Measurements from ENCODE around the gene PPRC1.

Gene PPRC1

GRCh38 chr10:102157224-102157623, 24.4 kb downstream of the PPRC1 start:
- DNase-seq (ENCODE audit: insufficient read length, low spot score), result no peak

GRCh38 chr10:102159051-102159597, 26.3 kb downstream of the PPRC1 start:
- TF ChIP-seq PAX5 (IDR thresholded peaks at IDR 0.05; ENCODE audit: insufficient read depth, low read length, severe bottlenecking), result no peak
- no peak for TF ChIP-seq POU2F2 (IDR thresholded peaks at IDR 0.05; ENCODE audit: low read depth, low read length)
- no peak for TF ChIP-seq SPI1 (IDR thresholded peaks at IDR 0.05; ENCODE audit: low read depth, low read length)
- TF ChIP-seq TAF1 (IDR thresholded peaks at IDR 0.05; ENCODE audit: low read depth, low read length), result no peak
- TF ChIP-seq POLR2AphosphoS5 (IDR thresholded peaks at IDR 0.05; ENCODE audit: low read depth, low read length), result no peak
- no peak for TF ChIP-seq POLR2A (IDR thresholded peaks at IDR 0.05; ENCODE audit: low read depth, low read length)
- FAIRE-seq (no peak), DNase-seq (ENCODE audit: insufficient read length, low spot score) (no peak)

More at GRCh38 chr10:102157224-102157623, 24.4 kb downstream of the PPRC1 start:
- TF ChIP-seq POU2F2 (IDR thresholded peaks at IDR 0.05; ENCODE audit: low read depth, low read length), result no peak
- TF ChIP-seq TAF1 (IDR thresholded peaks at IDR 0.05; ENCODE audit: low read depth, low read length), result no peak
- no peak for TF ChIP-seq SPI1 (IDR thresholded peaks at IDR 0.05; ENCODE audit: low read depth, low read length)
- no peak for TF ChIP-seq PAX5 (IDR thresholded peaks at IDR 0.05; ENCODE audit: insufficient read depth, low read length, severe bottlenecking)
- no peak for TF ChIP-seq POLR2AphosphoS5 (IDR thresholded peaks at IDR 0.05; ENCODE audit: low read depth, low read length)
- TF ChIP-seq POLR2A (IDR thresholded peaks at IDR 0.05; ENCODE audit: low read depth, low read length), result no peak
- no peak for FAIRE-seq

GRCh38 chr10:102159831-102160230, 27.0 kb downstream of the PPRC1 start:
- TF ChIP-seq POLR2AphosphoS5 (IDR thresholded peaks at IDR 0.05; ENCODE audit: low read depth, low read length) (no peak), SPI1 (IDR thresholded peaks at IDR 0.05; ENCODE audit: low read depth, low read length) (no peak), POLR2A (IDR thresholded peaks at IDR 0.05; ENCODE audit: low read depth, low read length) (no peak; the same call in none of the 2 replicates), TAF1 (IDR thresholded peaks at IDR 0.05; ENCODE audit: low read depth, low read length) (no peak), POU2F2 (IDR thresholded peaks at IDR 0.05; ENCODE audit: low read depth, low read length) (no peak), PAX5 (IDR thresholded peaks at IDR 0.05; ENCODE audit: insufficient read depth, low read length, severe bottlenecking) (no peak)
- FAIRE-seq (no peak), DNase-seq (ENCODE audit: insufficient read length, low spot score) (no peak)

- no peak for TF ChIP-seq SPI1 (IDR thresholded peaks at IDR 0.05; ENCODE audit: low read depth, low read length)
- no peak for TF ChIP-seq POLR2AphosphoS5 (IDR thresholded peaks at IDR 0.05; ENCODE audit: low read depth, low read length)
- no peak for TF ChIP-seq POU2F2 (IDR thresholded peaks at IDR 0.05; ENCODE audit: low read depth, low read length)
- no peak for TF ChIP-seq TAF1 (IDR thresholded peaks at IDR 0.05; ENCODE audit: low read depth, low read length)
- no peak for TF ChIP-seq POLR2A (IDR thresholded peaks at IDR 0.05; ENCODE audit: low read depth, low read length)
- TF ChIP-seq PAX5 (IDR thresholded peaks at IDR 0.05; ENCODE audit: insufficient read depth, low read length, severe bottlenecking), result no peak
- DNase-seq (ENCODE audit: insufficient read length, low spot score) (no peak), FAIRE-seq (no peak)
Observed at GRCh38 chr10:102163342-102163989, 30.6 kb downstream of the PPRC1 start.

GRCh38 chr10:102167861-102168260, 35.0 kb downstream of the PPRC1 start:
- no peak for FAIRE-seq
- TF ChIP-seq TAF1 (IDR thresholded peaks at IDR 0.05; ENCODE audit: low read depth, low read length), result no peak
- no peak for TF ChIP-seq PAX5 (IDR thresholded peaks at IDR 0.05; ENCODE audit: insufficient read depth, low read length, severe bottlenecking)
- no peak for TF ChIP-seq POU2F2 (IDR thresholded peaks at IDR 0.05; ENCODE audit: low read depth, low read length)
- TF ChIP-seq POLR2A (IDR thresholded peaks at IDR 0.05; ENCODE audit: low read depth, low read length), result no peak
- no peak for TF ChIP-seq POLR2AphosphoS5 (IDR thresholded peaks at IDR 0.05; ENCODE audit: low read depth, low read length)
- TF ChIP-seq SPI1 (IDR thresholded peaks at IDR 0.05; ENCODE audit: low read depth, low read length), result no peak
- no peak for DNase-seq (ENCODE audit: insufficient read length, low spot score)

- FAIRE-seq (no peak), DNase-seq (ENCODE audit: insufficient read length, low spot score) (no peak)
- TF ChIP-seq PAX5 (IDR thresholded peaks at IDR 0.05; ENCODE audit: insufficient read depth, low read length, severe bottlenecking) (no peak), POU2F2 (IDR thresholded peaks at IDR 0.05; ENCODE audit: low read depth, low read length) (no peak), TAF1 (IDR thresholded peaks at IDR 0.05; ENCODE audit: low read depth, low read length) (no peak), POLR2AphosphoS5 (IDR thresholded peaks at IDR 0.05; ENCODE audit: low read depth, low read length) (no peak), SPI1 (IDR thresholded peaks at IDR 0.05; ENCODE audit: low read depth, low read length) (no peak), POLR2A (IDR thresholded peaks at IDR 0.05; ENCODE audit: low read depth, low read length) (no peak)
Observed at GRCh38 chr10:102170602-102171001, 37.8 kb downstream of the PPRC1 start.

- TF ChIP-seq POLR2A (IDR thresholded peaks at IDR 0.05; ENCODE audit: low read depth, low read length), result no peak
- TF ChIP-seq POU2F2 (IDR thresholded peaks at IDR 0.05; ENCODE audit: low read depth, low read length), result no peak
- TF ChIP-seq TAF1 (IDR thresholded peaks at IDR 0.05; ENCODE audit: low read depth, low read length), result no peak
- no peak for TF ChIP-seq POLR2AphosphoS5 (IDR thresholded peaks at IDR 0.05; ENCODE audit: low read depth, low read length)
- TF ChIP-seq PAX5 (IDR thresholded peaks at IDR 0.05; ENCODE audit: insufficient read depth, low read length, severe bottlenecking), result no peak
- TF ChIP-seq SPI1 (IDR thresholded peaks at IDR 0.05; ENCODE audit: low read depth, low read length), result no peak
- FAIRE-seq (no peak), DNase-seq (ENCODE audit: insufficient read length, low spot score) (no peak)
Observed at GRCh38 chr10:102172288-102172687, 39.4 kb downstream of the PPRC1 start.

- FAIRE-seq, result no peak
- DNase-seq (ENCODE audit: insufficient read length, low spot score), result no peak
- TF ChIP-seq POLR2AphosphoS5 (IDR thresholded peaks at IDR 0.05; ENCODE audit: low read depth, low read length) (no peak), POLR2A (IDR thresholded peaks at IDR 0.05; ENCODE audit: low read depth, low read length) (no peak), PAX5 (IDR thresholded peaks at IDR 0.05; ENCODE audit: insufficient read depth, low read length, severe bottlenecking) (no peak)
Observed at GRCh38 chr10:102175415-102175814, 42.6 kb downstream of the PPRC1 start.

GRCh38 chr10:102184606-102185005, 51.8 kb downstream of the PPRC1 start:
- TF ChIP-seq POLR2AphosphoS5 (IDR thresholded peaks at IDR 0.05; ENCODE audit: low read depth, low read length) (no peak), PAX5 (IDR thresholded peaks at IDR 0.05; ENCODE audit: insufficient read depth, low read length, severe bottlenecking) (no peak), SPI1 (IDR thresholded peaks at IDR 0.05; ENCODE audit: low read depth, low read length) (no peak), POLR2A (IDR thresholded peaks at IDR 0.05; ENCODE audit: low read depth, low read length) (no peak), POU2F2 (IDR thresholded peaks at IDR 0.05; ENCODE audit: low read depth, low read length) (no peak), TAF1 (IDR thresholded peaks at IDR 0.05; ENCODE audit: low read depth, low read length) (no peak)
- DNase-seq (ENCODE audit: insufficient read length, low spot score) (no peak), FAIRE-seq (no peak)
